OCI-M2 (cell line): ENCODE data around the gene GMDS.
"Not testable (repeated sequence)": the region's sequence is repeated elsewhere in the genome, so short reads cannot be mapped to it uniquely, and the experiment has no call there.

Experiments
- DNase-seq: peaks from one replicate; lab custom pipeline; 2025; ENCODE audit not compliant: unreplicated experiment; lab: John Stamatoyannopoulos, UW

GMDS gene

DNA sequence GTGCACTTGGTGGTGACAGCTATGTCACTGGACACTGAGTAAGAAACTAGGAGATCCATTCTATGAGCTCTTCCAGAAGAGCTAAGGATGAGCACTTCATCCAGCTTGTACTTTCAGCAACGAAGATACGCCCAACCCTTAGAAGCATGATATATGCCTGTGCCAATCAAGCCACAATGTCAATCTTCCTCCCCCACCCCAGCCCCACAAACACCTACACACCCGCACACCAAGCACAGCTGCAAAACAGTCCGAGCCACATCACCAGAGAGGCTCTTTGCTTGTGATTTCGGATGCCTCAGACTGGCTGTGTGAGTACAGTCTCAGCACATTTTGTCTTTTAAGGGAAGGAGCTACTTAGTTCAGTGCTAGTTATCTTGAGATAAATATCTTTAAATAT, 375.2 kb downstream of the GMDS start:
- DNase-seq: no peak

GRCh38 chr6:1869769-1870168, 375.6 kb downstream of the GMDS start:
- DNase-seq: no peak

GRCh38 chr6:1869308-1869707, 376.1 kb downstream of the GMDS start:
- no peak for DNase-seq

DNA sequence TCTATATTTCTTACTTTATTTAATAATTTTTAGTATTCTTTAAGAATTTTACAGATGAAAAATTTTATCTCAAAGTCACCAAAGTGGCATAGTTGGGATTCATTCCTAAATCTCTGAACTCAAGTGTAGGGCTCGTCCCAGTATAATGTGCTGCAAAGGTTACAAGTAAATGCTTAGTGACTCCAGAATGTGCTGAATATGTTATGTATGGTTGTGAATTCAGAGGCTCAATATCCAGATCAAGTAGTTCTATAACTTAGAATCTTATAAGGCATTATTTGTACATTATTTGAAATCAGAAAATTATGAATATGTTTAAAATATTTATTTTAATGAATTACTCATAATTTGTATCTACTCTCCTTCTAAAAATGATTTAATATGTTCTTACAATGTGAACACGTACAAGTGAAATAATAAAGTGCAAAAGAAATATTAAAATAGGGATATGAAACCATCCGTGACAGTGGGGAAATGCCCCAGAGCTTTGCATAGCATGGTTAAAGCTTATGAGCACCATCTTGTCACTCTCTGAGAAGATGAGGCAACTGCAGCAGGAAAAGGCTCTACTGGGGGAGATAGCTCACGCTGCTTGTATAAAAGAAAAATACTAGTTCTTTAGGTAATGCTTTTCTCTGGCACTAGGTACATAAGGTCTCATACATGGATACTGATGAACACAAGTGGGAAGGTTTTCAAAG, 376.7 kb downstream of the GMDS start:
- DNase-seq: no peak

DNA sequence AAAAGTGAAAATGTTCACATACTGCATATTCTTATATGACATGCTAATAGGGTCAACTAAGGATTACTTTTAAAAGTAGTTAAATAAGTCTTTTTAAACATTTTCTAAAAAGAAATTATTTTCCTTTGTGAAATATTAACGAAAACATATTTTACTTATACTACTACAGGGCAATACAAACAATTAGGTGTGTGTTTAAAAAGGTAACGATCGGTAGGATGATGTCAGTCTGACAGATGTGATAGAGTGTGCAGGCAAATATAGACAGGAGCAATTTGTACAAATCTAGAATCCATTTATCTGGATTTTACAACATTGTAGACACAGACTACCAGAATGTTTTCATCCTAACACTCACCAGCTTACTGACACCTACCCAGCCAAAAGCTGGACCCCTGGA, 378.2 kb downstream of the GMDS start:
- no peak for DNase-seq

GRCh38 chr6:1865585-1865984, 379.8 kb downstream of the GMDS start:
- no peak for DNase-seq

- DNase-seq: no peak
Measured at GRCh38 chr6:1864496-1864895, 380.9 kb downstream of the GMDS start.

DNA sequence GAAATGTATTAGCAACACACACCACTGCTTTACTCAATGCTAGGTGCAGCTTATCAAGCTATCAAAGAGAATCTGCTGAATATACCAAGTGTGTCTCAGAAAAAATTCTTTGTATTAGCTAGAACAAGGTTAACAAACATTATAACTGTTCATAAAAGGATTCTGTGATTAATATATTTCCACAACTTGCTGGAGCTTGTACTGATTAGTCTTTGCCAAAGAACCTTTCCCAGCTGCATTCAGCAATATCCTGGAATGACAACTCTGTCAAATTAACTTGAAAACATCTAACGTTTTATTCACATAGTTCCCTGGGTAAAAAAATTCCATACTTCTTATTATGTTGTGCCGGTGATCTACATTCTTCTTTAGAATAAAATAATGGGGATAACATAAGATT, 383.0 kb downstream of the GMDS start:
- DNase-seq: no peak

- no peak for DNase-seq
Measured at GRCh38 chr6:1860756-1861348, 384.6 kb downstream of the GMDS start.

DNA sequence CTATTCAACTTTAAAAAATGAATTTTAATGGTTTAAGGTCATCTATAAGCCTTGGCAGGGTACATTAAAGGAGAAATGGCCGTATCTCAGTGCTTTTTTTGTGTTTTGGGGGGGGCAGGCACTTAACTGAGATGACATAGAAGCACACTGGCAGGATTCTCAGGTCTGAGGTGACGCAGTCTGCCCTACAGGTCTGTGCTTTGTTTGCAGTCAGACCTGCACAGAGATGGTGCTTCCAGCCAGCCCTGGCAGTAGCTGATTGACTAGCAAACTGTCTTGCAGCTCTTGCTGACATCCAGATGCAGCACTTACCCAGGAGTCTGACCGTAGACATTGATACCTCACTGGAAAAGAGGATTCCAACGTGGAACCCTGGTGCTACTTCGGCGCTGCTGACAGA, 386.5 kb downstream of the GMDS start:
- DNase-seq: no peak

DNA sequence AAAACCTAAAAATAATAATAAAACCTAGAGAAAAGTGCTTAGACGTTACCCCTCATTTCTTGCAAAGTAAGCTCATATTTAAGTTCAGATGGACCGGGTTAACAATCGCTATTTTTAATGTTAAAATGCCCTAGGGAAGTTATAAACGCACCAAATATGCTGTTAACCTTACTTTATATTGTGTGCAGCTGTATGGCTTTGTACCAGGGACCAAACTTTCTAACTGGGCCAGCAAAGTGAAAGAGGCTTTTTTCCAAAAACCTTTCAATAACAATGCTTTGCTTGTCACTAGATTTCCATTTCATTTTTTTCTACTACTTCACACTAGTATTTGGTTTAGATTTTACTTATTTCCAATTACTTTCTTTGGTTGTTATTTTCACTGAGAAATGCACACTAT, 387.2 kb downstream of the GMDS start:
- DNase-seq: no peak

DNA sequence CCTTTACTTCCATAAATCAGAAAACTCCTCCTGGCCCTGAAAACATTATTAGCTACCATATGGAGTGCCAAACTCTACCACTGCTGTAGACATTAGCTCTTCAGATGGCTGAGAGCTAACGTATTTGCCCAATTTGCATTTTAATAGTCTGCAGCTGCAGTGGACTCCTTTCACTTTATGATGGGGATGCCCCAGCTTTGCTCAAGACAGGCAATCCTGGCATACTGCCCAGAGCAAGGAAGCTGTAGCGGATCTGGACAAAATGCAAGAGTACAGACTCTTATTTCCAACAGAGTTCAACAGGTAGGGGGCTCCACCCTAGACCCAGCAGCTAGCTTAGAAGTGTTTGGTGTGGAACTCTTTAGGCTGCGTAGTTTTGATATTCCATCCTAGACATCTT, 389.0 kb downstream of the GMDS start:
- DNase-seq: no peak

DNA sequence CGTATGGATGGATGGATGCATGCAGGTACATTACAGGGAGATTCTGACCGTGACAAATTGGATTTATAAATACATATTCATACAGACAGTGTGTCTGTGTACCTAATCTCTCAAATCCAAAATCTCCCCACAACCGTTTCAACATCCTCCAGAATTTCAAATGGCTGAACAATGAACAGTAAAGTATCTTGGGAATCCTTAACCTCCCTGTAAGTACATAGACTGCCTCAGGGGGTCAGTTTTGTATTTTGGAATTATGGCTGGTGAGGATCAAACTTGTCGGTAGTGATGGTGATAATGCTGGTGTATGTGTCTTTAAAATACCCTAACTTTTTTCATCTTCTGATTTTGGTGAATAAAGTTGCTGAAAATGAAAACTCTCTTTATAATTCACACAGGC, 389.5 kb downstream of the GMDS start:
- DNase-seq: no peak

GRCh38 chr6:1854296-1854695, 391.1 kb downstream of the GMDS start:
- DNase-seq: no peak

DNA sequence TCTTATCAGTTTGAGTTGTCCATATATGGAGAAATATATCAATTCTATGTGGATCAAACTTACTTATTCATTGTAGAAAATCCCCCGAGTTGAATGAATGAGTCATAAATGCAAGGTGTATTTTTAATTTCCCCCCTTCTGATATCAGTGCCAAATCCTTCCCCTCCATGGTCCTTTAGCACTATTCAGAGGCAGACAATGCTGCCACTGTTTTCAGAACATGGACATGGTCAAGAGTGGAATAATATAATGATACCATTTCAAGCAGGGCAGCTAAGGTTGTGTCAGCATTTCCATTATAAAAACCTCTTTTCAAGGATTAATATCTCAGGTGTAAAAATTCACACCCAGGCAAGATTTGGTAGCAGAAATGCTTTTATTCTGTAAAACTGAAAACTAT, 391.6 kb downstream of the GMDS start:
- no peak for DNase-seq

DNA sequence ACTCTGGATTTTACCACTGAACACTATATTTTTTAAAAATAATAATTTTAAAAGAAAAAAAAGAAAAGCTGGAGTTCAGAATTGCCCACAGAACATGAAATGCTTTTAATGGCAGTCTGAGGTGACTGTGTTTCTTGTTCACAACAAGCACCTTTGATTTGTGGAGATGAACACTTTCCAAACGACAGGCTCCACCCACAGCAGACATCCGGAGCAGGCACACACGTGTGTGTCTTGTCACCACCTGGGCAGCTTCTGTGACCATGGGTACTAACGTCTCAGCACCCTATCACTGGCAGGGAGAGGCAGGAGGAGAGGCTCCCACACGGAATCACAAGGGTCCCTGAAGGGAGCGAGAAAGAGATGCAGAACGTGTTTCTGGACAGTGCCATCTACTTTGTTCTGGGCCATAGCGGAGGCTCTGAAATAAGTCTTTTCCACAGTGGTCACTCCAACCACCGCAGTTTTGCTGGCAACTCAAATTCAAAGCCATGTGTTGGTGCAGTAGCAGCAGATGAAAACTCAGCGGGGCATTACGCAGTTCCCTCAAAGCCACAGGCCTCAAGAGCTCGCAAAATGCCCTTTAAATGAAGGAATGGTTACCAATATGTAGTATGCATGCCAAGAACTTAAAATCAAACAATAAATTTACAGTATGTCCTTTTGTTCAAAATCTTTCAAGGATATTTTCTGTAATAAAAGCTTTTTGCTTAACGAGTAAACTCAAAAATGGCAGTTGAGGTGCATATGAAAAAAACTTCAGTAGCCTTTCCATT, 393.5 kb downstream of the GMDS start:
- no peak for DNase-seq

GRCh38 chr6:1850840-1851157, 394.6 kb downstream of the GMDS start:
- DNase-seq: no peak

- DNase-seq: no peak
Measured at GRCh38 chr6:1850121-1850839, 395.1 kb downstream of the GMDS start.

GRCh38 chr6:1849691-1850090, 395.7 kb downstream of the GMDS start:
- DNase-seq: no peak

DNA sequence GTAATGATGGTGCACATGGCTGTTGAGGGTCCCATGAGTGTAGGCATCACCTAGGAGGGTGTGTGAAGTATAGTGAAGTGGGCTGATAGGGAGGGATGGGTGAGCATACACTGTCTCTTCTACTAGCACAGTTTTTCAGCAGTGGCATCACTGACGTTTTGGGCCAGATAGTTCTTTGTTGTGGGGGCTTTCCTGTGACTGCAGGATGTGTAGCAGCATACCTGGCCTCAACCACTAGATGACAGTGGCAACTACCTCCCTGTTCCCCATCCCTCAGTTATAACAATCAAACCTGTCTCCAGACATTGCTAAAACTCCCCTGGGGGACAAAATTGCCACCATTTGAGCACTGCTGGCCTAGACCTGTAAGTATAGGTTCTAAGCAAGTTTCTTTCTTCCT, 396.7 kb downstream of the GMDS start:
- DNase-seq: no peak

GRCh38 chr6:1846611-1847010, 398.8 kb downstream of the GMDS start:
- no peak for DNase-seq

GRCh38 chr6:1845543-1845942, 399.9 kb downstream of the GMDS start:
- DNase-seq: not testable (repeated sequence)
